Adrenal gland (tissue), 12 donors: ENCODE data around the gene EXTL2. TPM values are rescaled to one million over a fixed set of nuclear protein-coding genes. Genes with fewer than 3 reads are reported as not detected.
"Not testable (repeated sequence)": the region's sequence is repeated elsewhere in the genome, so short reads cannot be mapped to it uniquely, and the experiment has no call there.

Source experiments
- DNase-seq, 7 donors: peaks; one replicate each; pipeline ENCODE4 v3.0.0-alpha.2; 2019 to 2020
- H3K27ac ChIP-seq, 5 donors: fragments of 200-600 bp; sonication (generic) in 4 of 5; 1 replicate in 3 of 5; 2 replicates in 2 of 5; pipeline versions ENCODE4 v1.5.1 to v1.8.0; 2016 to 2020; ENCODE audit warnings: mild to moderate bottlenecking in 1 of 5
- H3K27me3 ChIP-seq: fragments of 200-600 bp; 2 replicates; pipeline ENCODE4 v1.8.0; 2021
- H3K36me3 ChIP-seq, 2 donors: fragments of 200-600 bp; replicated peaks in 1 of 2; 1 replicate in 1 of 2; 2 replicates in 1 of 2; pipeline versions ENCODE4 v1.5.1 to v1.8.0; 2018 to 2022
- H3K4me1 ChIP-seq, 2 donors: fragments of 200-600 bp; replicated peaks in 1 of 2; 1 replicate in 1 of 2; 2 replicates in 1 of 2; pipeline versions ENCODE4 v1.5.1 to v1.8.0; 2018 to 2021
- H3K4me3 ChIP-seq, 4 donors: fragments of 200-600 bp; sonication (generic) in 3 of 4; one replicate each; pipeline ENCODE4 v1.5.1; 2016 to 2018
- H3K9me3 ChIP-seq, 3 donors: fragments of 200-600 bp; sonication (generic) in 1 of 3; replicated peaks in 1 of 3; 1 replicate in 2 of 3; 2 replicates in 1 of 3; pipeline versions ENCODE4 v1.5.1 to v1.8.0; 2016 to 2021
- POLR2A ChIP-seq, 2 donors: fragments of 450-650 bp; IDR thresholded peaks; one replicate each; pipeline ENCODE4 v1.6.1; 2017; ENCODE audit warnings: antibody characterized with exemption in 2 of 2, mild to moderate bottlenecking in 2 of 2, moderate library complexity in 1 of 2
- WGBS, 4 donors: extraction: QIAGEN DNeasy Blood & Tissue Kit in 2 of 4; methylation state at CpG; one replicate each; pipeline versions ENCODE4 v1.1.5 to v1.1.7; 2013 to 2017; 5-methylcytosine and 5-hydroxymethylcytosine counted together
- intact Hi-C, 2 donors: fragments of 100-400 bp; cut with DNase I; formaldehyde crosslinking; loops; one replicate each; pipeline versions ENCODE4 v1.14.1 to v1.15.0; 2022 to 2023
- polyA plus RNA-seq, 3 donors: library from polyadenylated mRNA; stranded (reverse); fragments of 200-250 nt in 2 of 3; fragments of 350-450 nt in 1 of 3; fragmentation: Illumina TruSeq in 1 of 3; extraction: RNeasy Lipid Tissue Mini Kit (QIAGEN cat#74804) in 1 of 3; gene quantifications; one replicate each; pipeline ENCODE4 v1.2.3, GENCODE V29; 2013 to 2014
- total RNA-seq, 9 donors: library from RNA; depleted of rRNA in 4 of 9; stranded (reverse); fragments of >200 nt in 4 of 9; fragments of 120-200 nt in 1 of 9; fragmentation: NEBNext Ultra II Directional in 1 of 9; extraction: Animal tissue kit (Norgen Biotek cat#: 25700) in 1 of 9; gene quantifications; one replicate each; pipeline versions ENCODE4 v1.1.0 to v1.2.4, GENCODE V29; 2013 to 2023
- TF ChIP-seq, protein P1 (sequence below), 6 experiments: fragments of 450-650 bp in 4 of 6; fragments of 200-600 bp in 2 of 6; sonication (generic) in 1 of 6; IDR thresholded peaks; 1 replicate in 5 of 6; 2 replicates in 1 of 6; pipeline versions ENCODE4 v1.5.1 to v1.8.0; 2016 to 2021; ENCODE audit warnings: antibody characterized with exemption in 6 of 6, mild to moderate bottlenecking in 2 of 6, moderate library complexity in 1 of 6
- donor health status: healthy with polysubstance abuse.
- donor health status: Bipolar disorder and iron deficiency.
- donor health status: DM: yes; HTN: yes; CAD: no.
- donor health status: DM: no; HTN: no; CAD: no.
- donor health status: DM: no; HTN: no; CAD: no.
- donor health status: DM: yes; HTN: yes; CAD: no.

Gene EXTL2
- total and polyA plus RNA-seq, 12 donors, result 15.4 to 98.9 (median 31.6) TPM

DNA sequence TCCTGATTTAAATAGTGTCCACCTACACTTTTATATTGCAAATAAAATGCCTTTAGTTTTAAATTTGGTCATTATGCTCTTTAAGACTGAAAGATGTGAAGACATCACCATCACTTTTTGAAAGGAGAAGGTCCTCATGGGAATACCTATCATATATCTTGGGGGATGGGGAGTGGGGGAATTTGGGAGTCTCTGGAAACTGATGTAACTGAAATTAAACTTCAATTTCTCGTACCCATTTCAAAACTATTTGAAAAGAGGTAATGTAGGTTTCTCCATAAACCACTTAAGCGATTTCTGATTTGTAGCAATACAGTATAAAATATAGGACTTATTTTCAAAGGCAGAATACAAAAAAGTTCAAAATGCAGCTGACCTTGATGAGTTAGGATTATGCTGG is 924 bp downstream of the EXTL2 start:
- 23 to 31% (median 28%) methylated on average over 2 of the region's 2 CpGs for WGBS, 4 donors
- Histone ChIP-seq H3K4me1 (peaks cover 20 to 35% of the 10 kb centered on the region in 2 donors), H3K36me3 (no peaks in the 10 kb centered on the region), H3K9me3 (peaks cover 0 to 11% (median 0%) of the 10 kb centered on the region in 3 donors), H3K4me3 (peak overlapping the region in 1 of 4 donors; percentile 77), H3K27me3 (no peaks in the 10 kb centered on the region), H3K27ac (peak overlapping the region in 1 of 5 donors; percentile 91)
- DNase-seq, result no peak
- intact Hi-C loops, result no loop called here
- TF ChIP-seq, protein P1, sequence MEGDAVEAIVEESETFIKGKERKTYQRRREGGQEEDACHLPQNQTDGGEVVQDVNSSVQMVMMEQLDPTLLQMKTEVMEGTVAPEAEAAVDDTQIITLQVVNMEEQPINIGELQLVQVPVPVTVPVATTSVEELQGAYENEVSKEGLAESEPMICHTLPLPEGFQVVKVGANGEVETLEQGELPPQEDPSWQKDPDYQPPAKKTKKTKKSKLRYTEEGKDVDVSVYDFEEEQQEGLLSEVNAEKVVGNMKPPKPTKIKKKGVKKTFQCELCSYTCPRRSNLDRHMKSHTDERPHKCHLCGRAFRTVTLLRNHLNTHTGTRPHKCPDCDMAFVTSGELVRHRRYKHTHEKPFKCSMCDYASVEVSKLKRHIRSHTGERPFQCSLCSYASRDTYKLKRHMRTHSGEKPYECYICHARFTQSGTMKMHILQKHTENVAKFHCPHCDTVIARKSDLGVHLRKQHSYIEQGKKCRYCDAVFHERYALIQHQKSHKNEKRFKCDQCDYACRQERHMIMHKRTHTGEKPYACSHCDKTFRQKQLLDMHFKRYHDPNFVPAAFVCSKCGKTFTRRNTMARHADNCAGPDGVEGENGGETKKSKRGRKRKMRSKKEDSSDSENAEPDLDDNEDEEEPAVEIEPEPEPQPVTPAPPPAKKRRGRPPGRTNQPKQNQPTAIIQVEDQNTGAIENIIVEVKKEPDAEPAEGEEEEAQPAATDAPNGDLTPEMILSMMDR (IDR thresholded peaks at IDR 0.05), result no peak
- TF ChIP-seq POLR2A (IDR thresholded peaks at IDR 0.05), result no peak

DNA sequence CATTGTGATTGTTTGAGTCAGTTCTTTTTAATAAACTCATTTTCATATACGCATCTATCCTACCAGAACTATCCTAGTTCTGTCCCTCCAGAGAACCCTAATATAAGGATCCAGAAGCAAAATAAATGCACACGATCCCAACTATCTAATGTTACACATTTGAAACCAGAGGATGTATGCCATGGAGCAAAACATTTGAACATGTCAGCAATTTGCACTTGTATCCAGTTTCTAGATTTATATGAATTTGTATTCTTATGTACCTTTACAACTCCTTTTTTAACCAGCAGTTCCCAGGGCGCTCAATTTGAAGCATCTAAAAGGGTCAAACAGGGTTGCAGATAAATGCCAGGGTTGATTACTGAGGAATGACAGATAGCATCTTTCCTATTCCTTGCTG is 2.1 kb downstream of the EXTL2 start:
- Histone ChIP-seq H3K27ac (no peak overlapping the region), H3K27me3 (no peaks in the 10 kb centered on the region), H3K4me3 (no peak overlapping the region), H3K4me1 (peaks cover 20 to 25% of the 10 kb centered on the region in 2 donors), H3K36me3 (no peaks in the 10 kb centered on the region), H3K9me3 (peaks cover 0 to 11% (median 0%) of the 10 kb centered on the region in 3 donors)
- TF ChIP-seq, protein P1 (IDR thresholded peaks at IDR 0.05), result no peak
- no peak for TF ChIP-seq POLR2A (IDR thresholded peaks at IDR 0.05)
- intact Hi-C loops, result no loop called here
- DNase-seq, result no peak
- 93 to 96% (median 95%) methylated on average over 3 of the region's 3 CpGs for whole genome bisulfite sequencing, 4 donors

DNA sequence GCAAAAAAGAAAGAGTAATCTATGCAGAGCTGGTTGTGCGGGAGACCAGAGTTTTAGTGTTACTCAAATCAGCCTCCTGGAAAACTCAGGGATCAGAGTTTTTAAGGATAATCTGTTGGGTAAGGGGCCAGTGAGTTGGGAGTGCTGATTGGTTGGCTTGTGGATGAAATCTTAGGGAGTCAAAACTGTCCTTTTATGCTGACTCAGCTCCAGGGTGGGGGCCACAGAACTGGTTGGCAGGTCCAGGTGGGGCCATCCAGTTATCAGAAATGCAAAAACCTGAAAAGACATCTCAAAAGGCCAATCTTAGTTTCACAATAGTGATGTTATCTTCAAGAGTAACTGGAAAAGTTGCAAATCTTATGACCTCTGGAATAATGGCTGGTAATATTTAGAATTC is 3.3 kb downstream of the EXTL2 start:
- intact Hi-C loops, result no loop called here
- H3K27ac ChIP-seq, result no peak overlapping the region
- TF ChIP-seq, protein P1 (IDR thresholded peaks at IDR 0.05), result no peak
- no peak for TF ChIP-seq POLR2A (IDR thresholded peaks at IDR 0.05)
- 95 to 100% (median 97%) methylated on average over 1 of the region's 1 CpG for WGBS, 4 donors
- H3K4me1 ChIP-seq, result peaks cover 11 to 16% of the 10 kb centered on the region in 2 donors
- no peaks in the 10 kb centered on the region for H3K27me3 ChIP-seq
- DNase-seq, result no peak
- no peaks in the 10 kb centered on the region for H3K36me3 ChIP-seq
- no peak overlapping the region for H3K4me3 ChIP-seq
- peaks cover 0 to 11% (median 0%) of the 10 kb centered on the region in 3 donors for H3K9me3 ChIP-seq

DNA sequence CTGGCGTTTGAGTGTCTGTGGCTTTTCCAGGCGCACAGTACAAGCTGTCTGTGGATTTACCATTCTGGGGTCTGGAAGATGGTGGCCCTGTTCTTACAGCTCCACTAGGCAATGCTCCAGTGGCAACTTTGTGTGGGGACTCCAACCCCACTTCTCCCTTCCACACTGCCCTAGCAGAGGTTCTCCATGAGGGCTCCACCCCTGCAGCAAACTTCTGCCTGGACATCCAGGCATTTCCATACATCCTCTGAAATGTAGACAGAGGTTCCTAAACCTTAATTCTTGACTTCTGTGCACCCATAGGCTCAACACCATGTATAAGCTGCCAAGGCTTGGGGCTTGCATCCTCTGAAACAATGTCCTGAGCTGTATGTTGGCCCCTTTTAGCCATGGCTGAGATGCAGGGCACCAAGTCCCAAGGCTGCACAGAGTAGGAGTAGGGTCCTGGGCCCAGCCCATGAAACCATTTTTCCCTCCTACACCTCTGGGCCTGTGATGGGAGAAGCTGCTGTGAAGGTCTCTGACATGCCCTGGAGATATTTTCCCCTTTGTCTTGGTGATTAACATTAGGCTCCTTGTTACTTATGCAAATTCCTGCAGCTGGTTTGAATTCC is 4.7 kb downstream of the EXTL2 start:
- Histone ChIP-seq H3K9me3 (peaks cover 0 to 11% (median 0%) of the 10 kb centered on the region in 3 donors), H3K4me1 (peaks cover 11 to 16% of the 10 kb centered on the region in 2 donors)
- DNase-seq, H3K27me3 ChIP-seq, H3K27ac ChIP-seq, intact Hi-C loops, H3K36me3 ChIP-seq, H3K4me3 ChIP-seq: not testable (repeated sequence)
- WGBS, 4 donors, result 97 to 100% (median 100%) methylated on average over 2 of the region's 2 CpGs; no CpG with 5 or more reads in 1 of the 4 donors

- DNase-seq, H3K27ac ChIP-seq, H3K27me3 ChIP-seq, H3K36me3 ChIP-seq, H3K4me3 ChIP-seq, intact Hi-C loops: not testable (repeated sequence)
- peaks cover 0 to 11% (median 0%) of the 10 kb centered on the region in 3 donors for H3K9me3 ChIP-seq
- H3K4me1 ChIP-seq, result peaks cover 10 to 14% of the 10 kb centered on the region in 2 donors
- WGBS, 4 donors, result 95 to 100% (median 97%) methylated on average over 1 of the region's 1 CpG
These were observed 5.6 kb downstream of the EXTL2 start for GRCh38 chr1:100889007-100889406.
